Fibroblast of villous mesenchyme (primary cell): ENCODE results near the gene MSN. TPM values are rescaled to one million over a fixed set of nuclear protein-coding genes. Genes with fewer than 3 reads are reported as not detected.

Source experiments
- DNase-seq: peaks from one replicate; pipeline ENCODE4 v3.0.0-alpha.2; 2010; ENCODE audit warnings: low read depth
- H3K4me3 ChIP-seq: 2 replicates; pipeline ENCODE4 v1.5.1; 2011; ENCODE audit warnings: low read depth, mild to moderate bottlenecking, low read length
- total RNA-seq: library from RNA; depleted of rRNA; stranded (reverse); fragments of >200 nt; gene quantifications from 2 replicates; pipeline ENCODE4 v1.2.3, GENCODE V29; 2012
- TF ChIP-seq, protein P1 (sequence below): IDR thresholded peaks from 2 replicates; pipeline ENCODE4 v1.5.1; 2012; ENCODE audit warnings: low read depth, mild to moderate bottlenecking, low read length; ENCODE audit not compliant: insufficient read depth

MSN gene
- total RNA-seq, 1 donor, result 305 TPM

DNA sequence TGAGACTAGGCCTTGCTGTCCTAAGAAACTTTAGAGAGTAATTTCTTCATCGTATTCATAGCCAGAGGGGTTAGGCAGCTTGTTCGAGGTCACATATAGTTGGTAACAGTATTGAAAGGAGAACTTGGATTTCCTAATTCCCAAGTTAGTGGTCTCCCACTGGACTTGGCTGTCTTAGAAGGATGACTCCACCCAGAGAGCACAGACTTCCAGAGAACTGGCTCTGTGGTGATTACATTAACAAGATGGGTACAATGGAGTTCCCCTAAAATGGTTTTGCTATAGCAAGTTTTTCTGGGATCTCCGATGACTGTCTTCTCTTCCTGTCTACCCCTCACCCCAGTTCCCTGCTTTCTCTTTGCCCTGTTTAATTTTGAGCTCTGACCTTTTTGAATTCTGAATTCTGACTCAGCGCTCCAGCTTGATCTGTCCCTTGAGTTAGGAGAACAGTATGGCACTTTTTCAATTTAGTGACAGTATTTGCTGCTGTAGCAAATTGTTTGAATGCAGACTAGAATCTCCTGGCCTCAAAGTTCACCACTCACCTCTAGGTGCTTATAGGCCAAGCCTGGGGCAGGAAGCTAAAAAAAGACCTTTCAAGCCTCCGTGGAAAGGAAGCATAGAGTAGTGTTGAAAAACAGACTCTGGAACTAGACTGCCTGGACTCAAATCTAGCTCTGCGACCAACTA is 6.9 kb downstream of the MSN start:
- peak; percentile 33 for DNase-seq
- TF ChIP-seq, protein P1, sequence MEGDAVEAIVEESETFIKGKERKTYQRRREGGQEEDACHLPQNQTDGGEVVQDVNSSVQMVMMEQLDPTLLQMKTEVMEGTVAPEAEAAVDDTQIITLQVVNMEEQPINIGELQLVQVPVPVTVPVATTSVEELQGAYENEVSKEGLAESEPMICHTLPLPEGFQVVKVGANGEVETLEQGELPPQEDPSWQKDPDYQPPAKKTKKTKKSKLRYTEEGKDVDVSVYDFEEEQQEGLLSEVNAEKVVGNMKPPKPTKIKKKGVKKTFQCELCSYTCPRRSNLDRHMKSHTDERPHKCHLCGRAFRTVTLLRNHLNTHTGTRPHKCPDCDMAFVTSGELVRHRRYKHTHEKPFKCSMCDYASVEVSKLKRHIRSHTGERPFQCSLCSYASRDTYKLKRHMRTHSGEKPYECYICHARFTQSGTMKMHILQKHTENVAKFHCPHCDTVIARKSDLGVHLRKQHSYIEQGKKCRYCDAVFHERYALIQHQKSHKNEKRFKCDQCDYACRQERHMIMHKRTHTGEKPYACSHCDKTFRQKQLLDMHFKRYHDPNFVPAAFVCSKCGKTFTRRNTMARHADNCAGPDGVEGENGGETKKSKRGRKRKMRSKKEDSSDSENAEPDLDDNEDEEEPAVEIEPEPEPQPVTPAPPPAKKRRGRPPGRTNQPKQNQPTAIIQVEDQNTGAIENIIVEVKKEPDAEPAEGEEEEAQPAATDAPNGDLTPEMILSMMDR, result no peak
- no peak overlapping the region for H3K4me3 ChIP-seq

DNA sequence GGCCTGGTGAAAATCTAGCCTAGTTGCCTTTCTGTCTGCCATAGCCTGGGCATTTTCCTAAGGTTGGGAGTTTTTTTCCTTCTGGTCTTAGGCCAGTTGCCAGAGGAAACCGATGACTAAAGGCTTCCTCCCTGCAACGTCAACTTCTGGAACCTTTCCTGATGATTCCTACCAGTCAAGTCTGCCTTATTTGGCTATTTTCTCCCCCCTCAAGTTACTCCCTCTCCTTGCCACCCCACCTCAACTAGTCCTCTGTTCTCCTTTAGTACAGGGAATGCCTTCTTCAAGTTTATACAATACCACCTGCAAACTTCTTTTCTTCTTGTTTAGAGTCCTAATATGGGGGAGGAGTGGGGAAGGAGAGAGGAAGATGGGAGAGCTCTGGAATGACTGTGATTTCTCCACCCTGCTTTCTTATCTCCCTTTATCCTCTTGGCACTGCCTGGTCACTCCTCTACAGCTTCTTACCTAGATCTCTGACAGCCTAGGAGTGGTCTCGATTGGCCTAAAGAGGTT is 10.6 kb downstream of the MSN start:
- DNase-seq, result peak; percentile 86
- H3K4me3 ChIP-seq, result no peak overlapping the region
- TF ChIP-seq, protein P1, result no peak

DNA sequence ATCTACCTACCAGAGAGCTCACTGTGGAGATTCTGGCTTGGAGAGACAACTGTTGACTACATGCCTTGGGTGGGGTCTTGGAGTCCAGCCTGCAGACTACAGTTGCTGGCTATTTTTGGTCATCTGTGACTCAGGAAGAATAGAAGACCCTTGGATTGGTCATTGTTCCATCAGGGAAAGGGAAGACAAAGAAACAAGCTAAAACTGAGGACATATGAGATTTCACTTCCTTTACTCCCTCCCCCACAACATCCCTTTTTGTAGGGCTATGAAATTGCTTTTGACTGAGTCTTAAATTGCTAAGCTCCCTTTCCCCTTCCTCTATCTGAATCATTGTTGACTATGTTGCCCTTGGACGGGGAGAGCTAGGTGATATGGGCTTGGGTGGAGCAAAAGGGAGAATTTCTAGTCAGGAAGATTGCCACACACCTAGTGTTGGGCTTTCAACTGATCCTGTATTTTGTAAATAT is 11.7 kb downstream of the MSN start:
- TF ChIP-seq, protein P1, result no peak
- no peak overlapping the region for H3K4me3 ChIP-seq
- no peak for DNase-seq

DNA sequence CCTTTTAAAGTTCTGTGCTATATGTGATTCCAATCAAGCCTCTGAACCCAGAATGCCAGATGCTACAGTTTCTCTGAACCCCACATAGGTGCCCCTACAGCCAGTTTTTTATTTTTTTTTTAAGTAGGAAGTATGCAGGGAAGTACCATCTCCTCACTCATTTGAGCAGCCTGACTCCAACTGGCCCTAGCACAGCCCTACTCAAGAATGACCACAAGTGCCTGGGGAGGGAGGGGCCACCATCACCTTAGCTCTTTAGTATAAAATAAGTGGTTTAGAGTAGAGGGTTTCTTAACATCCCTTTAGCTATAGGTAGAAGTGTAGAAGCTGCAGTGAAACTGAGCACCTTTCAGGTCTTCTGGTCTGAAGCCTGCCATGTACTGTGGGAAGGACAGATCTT is 14.4 kb downstream of the MSN start:
- TF ChIP-seq, protein P1, result no peak
- DNase-seq, result no peak
- H3K4me3 ChIP-seq, result no peak overlapping the region

DNA sequence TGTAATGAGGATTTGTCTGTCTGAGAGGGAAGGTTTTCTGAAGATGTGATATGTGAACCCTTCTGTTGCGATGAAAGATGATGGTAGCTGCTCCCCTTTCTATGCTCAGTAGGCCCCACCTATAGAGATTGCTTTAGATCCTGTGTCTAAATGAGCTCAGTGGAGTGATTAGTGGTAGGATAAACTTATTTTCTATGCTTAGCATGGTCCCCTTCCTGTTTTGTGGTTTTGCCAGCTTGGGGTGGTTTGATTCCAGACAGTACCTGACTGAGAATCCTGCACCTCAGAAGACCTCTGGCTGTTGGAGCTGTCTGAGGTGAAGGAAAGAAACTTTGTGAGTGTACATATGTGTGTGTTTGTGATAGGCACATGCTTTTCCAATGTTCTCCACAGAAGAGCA is 17.7 kb downstream of the MSN start:
- H3K4me3 ChIP-seq, result no peak overlapping the region
- TF ChIP-seq, protein P1, result no peak
- DNase-seq, result no peak

DNA sequence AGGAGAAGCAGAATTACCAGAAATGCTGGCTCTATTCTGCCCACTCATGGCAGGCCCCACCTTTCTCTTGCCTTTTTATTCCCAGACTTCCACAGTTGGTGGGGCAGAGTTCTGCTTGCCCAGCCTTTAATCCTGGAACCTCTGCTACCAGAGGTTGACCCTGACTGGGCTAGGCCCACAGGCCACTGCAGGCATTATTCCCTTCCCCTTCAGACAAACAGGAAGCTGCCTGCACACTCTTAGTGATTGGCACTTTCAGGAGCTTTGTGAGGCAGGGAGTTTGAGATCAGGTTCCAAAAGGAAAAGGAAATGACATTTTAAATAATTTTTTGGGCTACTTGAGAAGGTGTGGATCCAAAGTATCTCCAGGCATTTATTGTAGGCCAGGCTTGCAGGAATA is 18.8 kb downstream of the MSN start:
- DNase-seq, result no peak
- TF ChIP-seq, protein P1, result no peak
- no peak overlapping the region for H3K4me3 ChIP-seq

DNA sequence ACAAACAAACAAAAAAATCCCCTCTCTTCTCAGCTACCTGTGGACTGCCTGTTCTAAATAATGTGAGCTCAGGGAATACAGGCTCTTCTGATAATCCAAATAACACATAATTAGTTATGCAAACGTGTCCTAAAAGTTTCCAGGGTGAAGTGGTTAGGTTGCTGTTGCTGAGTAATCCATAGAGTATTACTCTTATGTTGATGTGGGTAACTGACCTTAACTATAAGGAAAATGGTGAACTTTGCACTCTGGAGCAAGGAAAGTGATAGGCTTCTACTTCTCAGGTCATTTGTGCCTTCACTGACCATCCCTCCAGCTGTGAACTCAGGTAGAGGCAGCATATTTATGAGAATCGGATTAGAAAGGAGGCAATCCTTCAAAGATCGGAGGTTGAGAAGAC is 19.9 kb downstream of the MSN start:
- no peak overlapping the region for H3K4me3 ChIP-seq
- DNase-seq, result no peak
- TF ChIP-seq, protein P1, result no peak
